Adipocyte (in vitro differentiated cells): ENCODE data around the gene GRIK4.

ENCODE experiments used
- DNase-seq: peaks from one replicate; pipeline ENCODE4 v3.0.0-alpha.2; 2015; ENCODE audit warnings: low read depth
- H3K27me3 ChIP-seq: replicated peaks from 2 replicates; pipeline ENCODE4 v1.7.0; 2013; ENCODE audit warnings: mild to moderate bottlenecking, low read length, moderate library complexity; ENCODE audit not compliant: control insufficient read depth, insufficient read depth
- H3K36me3 ChIP-seq: 2 replicates; pipeline ENCODE4 v1.7.0; 2013; ENCODE audit warnings: low read length, mild to moderate bottlenecking, moderate library complexity; ENCODE audit not compliant: control insufficient read depth, insufficient read depth, severe bottlenecking
- H3K4me1 ChIP-seq: 2 replicates; pipeline ENCODE4 v1.7.0; 2013; ENCODE audit warnings: mild to moderate bottlenecking, low read length, moderate library complexity; ENCODE audit not compliant: control insufficient read depth, insufficient read depth
- H3K4me3 ChIP-seq: 2 replicates; pipeline ENCODE4 v1.7.0; 2013; ENCODE audit warnings: mild to moderate bottlenecking, low read length, moderate library complexity
- H3K9ac ChIP-seq: 2 replicates; pipeline ENCODE4 v1.7.0; 2013; ENCODE audit warnings: mild to moderate bottlenecking, low read length, moderate library complexity
- H3K9me3 ChIP-seq: 2 replicates; pipeline ENCODE4 v1.7.0; 2013; ENCODE audit warnings: mild to moderate bottlenecking, low read length, moderate library complexity; ENCODE audit not compliant: control insufficient read depth

GRIK4 gene

GRCh38 chr11:120857508-120857907 lies 346.0 kb downstream of the GRIK4 start:
- Histone ChIP-seq H3K9me3 (no peaks in the 10 kb centered on the region), H3K4me3 (no peak overlapping the region), H3K4me1 (peaks cover 9% of the 10 kb centered on the region), H3K27me3 (peaks cover 38% of the 10 kb centered on the region), H3K36me3 (no peaks in the 10 kb centered on the region), H3K9ac (no peak overlapping the region)
- no peak for DNase-seq

DNA sequence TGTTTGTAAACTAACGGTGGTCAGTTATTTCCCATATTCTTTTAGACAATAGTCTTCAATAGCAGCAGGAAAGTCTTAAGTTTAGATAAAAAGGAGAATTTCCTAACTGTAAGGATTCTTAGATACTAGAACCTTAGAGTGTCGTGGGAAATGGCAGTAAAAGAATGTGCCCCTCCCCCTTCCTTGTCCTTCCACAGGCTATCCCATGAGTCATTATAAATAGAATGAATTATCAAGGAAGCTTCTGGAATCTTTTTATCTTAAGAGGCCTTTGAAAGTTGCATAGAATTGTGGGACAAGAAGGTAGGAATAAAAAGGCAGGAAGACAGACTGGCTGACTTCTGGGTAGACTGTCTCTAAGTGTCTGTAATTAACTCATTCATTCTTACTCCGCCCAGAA lies 347.2 kb downstream of the GRIK4 start:
- no peak overlapping the region for H3K9ac ChIP-seq
- no peaks in the 10 kb centered on the region for H3K9me3 ChIP-seq
- no peak for DNase-seq
- peaks cover 26% of the 10 kb centered on the region for H3K27me3 ChIP-seq
- no peaks in the 10 kb centered on the region for H3K36me3 ChIP-seq
- peaks cover 11% of the 10 kb centered on the region for H3K4me1 ChIP-seq
- no peak overlapping the region for H3K4me3 ChIP-seq

- Histone ChIP-seq H3K27me3 (peaks cover 18% of the 10 kb centered on the region), H3K9me3 (no peaks in the 10 kb centered on the region), H3K4me1 (peaks cover 11% of the 10 kb centered on the region), H3K9ac (no peak overlapping the region), H3K36me3 (no peaks in the 10 kb centered on the region), H3K4me3 (no peak overlapping the region)
- no peak for DNase-seq
Measured at GRCh38 chr11:120859552-120860295, 348.2 kb downstream of the GRIK4 start.

- Histone ChIP-seq H3K4me3 (no peak overlapping the region), H3K36me3 (no peaks in the 10 kb centered on the region), H3K27me3 (peaks cover 13% of the 10 kb centered on the region), H3K9me3 (no peaks in the 10 kb centered on the region), H3K4me1 (peaks cover 10% of the 10 kb centered on the region), H3K9ac (no peak overlapping the region)
- DNase-seq = no peak
Measured at GRCh38 chr11:120863359-120863758, 351.8 kb downstream of the GRIK4 start.

GRCh38 chr11:120867024-120867423 lies 355.5 kb downstream of the GRIK4 start:
- Histone ChIP-seq H3K9me3 (no peaks in the 10 kb centered on the region), H3K4me1 (peaks cover 2% of the 10 kb centered on the region), H3K36me3 (no peaks in the 10 kb centered on the region), H3K27me3 (peaks cover 39% of the 10 kb centered on the region), H3K9ac (no peak overlapping the region), H3K4me3 (no peak overlapping the region)
- no peak for DNase-seq

DNA sequence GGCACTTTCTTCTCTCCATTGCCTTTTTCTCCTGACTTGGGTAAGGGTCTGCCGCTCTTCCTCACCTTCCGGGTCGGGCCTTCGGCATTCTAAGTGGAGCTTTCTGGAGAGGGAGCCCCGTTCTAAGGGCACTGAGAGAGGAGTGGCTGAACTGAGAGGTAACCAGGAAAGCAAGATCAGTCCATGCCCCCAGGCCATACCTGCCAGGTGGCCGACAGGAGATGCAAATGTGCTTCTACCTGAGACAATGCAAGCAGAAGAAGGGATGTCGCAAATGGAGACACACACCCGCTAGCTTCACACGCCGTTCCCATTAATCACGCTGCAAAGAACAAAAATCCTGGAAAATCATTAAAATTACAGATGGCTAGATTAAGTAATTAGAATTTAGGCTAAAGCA lies 356.0 kb downstream of the GRIK4 start:
- H3K4me3 ChIP-seq = no peak overlapping the region

GRCh38 chr11:120867988-120868387 lies 356.4 kb downstream of the GRIK4 start:
- Histone ChIP-seq H3K9ac (no peak overlapping the region), H3K4me1 (peaks cover 2% of the 10 kb centered on the region), H3K4me3 (no peak overlapping the region), H3K9me3 (no peaks in the 10 kb centered on the region), H3K36me3 (no peaks in the 10 kb centered on the region), H3K27me3 (peaks cover 41% of the 10 kb centered on the region)
- no peak for DNase-seq

More for the DNA sequence above, 356.0 kb downstream of the GRIK4 start:
- Histone ChIP-seq H3K27me3 (peaks cover 41% of the 10 kb centered on the region), H3K9me3 (no peaks in the 10 kb centered on the region), H3K9ac (no peak overlapping the region), H3K4me1 (peaks cover 2% of the 10 kb centered on the region), H3K36me3 (no peaks in the 10 kb centered on the region)
- no peak for DNase-seq

DNA sequence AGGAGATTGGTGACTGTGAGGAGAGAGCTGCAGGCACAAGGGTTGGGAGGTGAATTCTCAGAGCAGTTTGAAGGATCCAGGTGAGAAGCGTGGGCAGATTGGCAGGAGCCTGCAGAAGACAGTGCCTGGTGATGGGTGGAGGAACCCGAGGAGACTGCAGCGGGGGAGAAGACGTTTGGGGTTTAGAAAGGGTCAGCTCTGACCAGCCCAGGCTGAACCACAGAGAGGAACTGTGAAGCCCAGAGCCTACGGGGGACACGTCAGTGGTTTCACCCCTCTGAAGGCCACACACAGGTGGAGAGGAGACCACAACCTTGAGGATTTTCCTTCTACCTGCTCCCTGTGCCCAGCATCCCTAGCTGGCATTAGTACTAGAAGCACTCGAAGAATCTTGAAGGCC lies 357.5 kb downstream of the GRIK4 start:
- no peaks in the 10 kb centered on the region for H3K36me3 ChIP-seq
- H3K27me3 ChIP-seq = peaks cover 47% of the 10 kb centered on the region
- H3K4me1 ChIP-seq = no peaks in the 10 kb centered on the region
- no peak overlapping the region for H3K9ac ChIP-seq
- DNase-seq = no peak
- H3K4me3 ChIP-seq = no peak overlapping the region
- no peaks in the 10 kb centered on the region for H3K9me3 ChIP-seq

- H3K27me3 ChIP-seq = peaks cover 47% of the 10 kb centered on the region
- H3K9me3 ChIP-seq = no peaks in the 10 kb centered on the region
Measured at GRCh38 chr11:120869516-120870011, 358.0 kb downstream of the GRIK4 start.

GRCh38 chr11:120871194-120871593 lies 359.6 kb downstream of the GRIK4 start:
- no peaks in the 10 kb centered on the region for H3K4me1 ChIP-seq
- peaks cover 47% of the 10 kb centered on the region for H3K27me3 ChIP-seq
- H3K36me3 ChIP-seq = no peaks in the 10 kb centered on the region
- no peak for DNase-seq
- H3K4me3 ChIP-seq = no peak overlapping the region
- H3K9ac ChIP-seq = no peak overlapping the region
- no peaks in the 10 kb centered on the region for H3K9me3 ChIP-seq

More at GRCh38 chr11:120869516-120870011, 358.0 kb downstream of the GRIK4 start:
- DNase-seq = no peak
- H3K36me3 ChIP-seq = no peaks in the 10 kb centered on the region
- H3K4me3 ChIP-seq = no peak overlapping the region
- no peaks in the 10 kb centered on the region for H3K4me1 ChIP-seq
- no peak overlapping the region for H3K9ac ChIP-seq

GRCh38 chr11:120871924-120872323 lies 360.4 kb downstream of the GRIK4 start:
- H3K9me3 ChIP-seq = no peaks in the 10 kb centered on the region
- H3K9ac ChIP-seq = no peak overlapping the region
- DNase-seq = no peak
- H3K27me3 ChIP-seq = peaks cover 43% of the 10 kb centered on the region
- H3K4me1 ChIP-seq = no peaks in the 10 kb centered on the region
- no peak overlapping the region for H3K4me3 ChIP-seq
- H3K36me3 ChIP-seq = no peaks in the 10 kb centered on the region
